NCI-H2029 treated with DMSO at 0.1 percent for 48 hours (cell line): ENCODE measurements around the gene FBP2.
"Not testable (repeated sequence)": the region's sequence is repeated elsewhere in the genome, so short reads cannot be mapped to it uniquely, and the experiment has no call there.

Experiments used
- DNase-seq: peaks from one replicate; lab custom pipeline; 2025; lab: John Stamatoyannopoulos, UW

FBP2 gene

GRCh38 chr9:94606646-94607422 is 13.2 kb upstream of the FBP2 start:
- no peak for DNase-seq

GRCh38 chr9:94603259-94604160 is 9.9 kb upstream of the FBP2 start:
- no peak for DNase-seq

- DNase-seq, result no peak
Observed at GRCh38 chr9:94602666-94603065, 9.0 kb upstream of the FBP2 start.

GRCh38 chr9:94600715-94601114 is 7.1 kb upstream of the FBP2 start:
- no peak for DNase-seq

GRCh38 chr9:94600258-94600657 is 6.6 kb upstream of the FBP2 start:
- DNase-seq, result no peak

- no peak for DNase-seq
Observed at GRCh38 chr9:94599102-94599501, 5.5 kb upstream of the FBP2 start.

GRCh38 chr9:94592683-94593082 is 941 bp downstream of the FBP2 start:
- not testable (repeated sequence) for DNase-seq

GRCh38 chr9:94591876-94592275 is 1.7 kb downstream of the FBP2 start:
- DNase-seq, result no peak

- DNase-seq, result not testable (repeated sequence)
Observed at GRCh38 chr9:94591046-94591545, 2.5 kb downstream of the FBP2 start.

- no peak for DNase-seq
Observed at GRCh38 chr9:94588681-94589080, 4.9 kb downstream of the FBP2 start.

GRCh38 chr9:94586814-94587213 is 6.8 kb downstream of the FBP2 start:
- DNase-seq, result no peak

GRCh38 chr9:94586316-94586715 is 7.3 kb downstream of the FBP2 start:
- DNase-seq, result no peak

- DNase-seq, result no peak
Observed at GRCh38 chr9:94584555-94584954, 9.1 kb downstream of the FBP2 start.

GRCh38 chr9:94581728-94582127 is 11.9 kb downstream of the FBP2 start:
- DNase-seq, result no peak

- no peak for DNase-seq
Observed at GRCh38 chr9:94577571-94577970, 16.1 kb downstream of the FBP2 start.

- DNase-seq, result no peak
Observed at GRCh38 chr9:94577036-94577435, 16.6 kb downstream of the FBP2 start.

- no peak for DNase-seq
Observed at GRCh38 chr9:94576131-94576530, 17.5 kb downstream of the FBP2 start.

GRCh38 chr9:94568972-94569712 is 24.5 kb downstream of the FBP2 start:
- DNase-seq, result no peak

- no peak for DNase-seq
Observed at GRCh38 chr9:94568250-94568889, 25.3 kb downstream of the FBP2 start.

GRCh38 chr9:94567271-94567670 is 26.4 kb downstream of the FBP2 start:
- no peak for DNase-seq

GRCh38 chr9:94566550-94566949 is 27.1 kb downstream of the FBP2 start:
- DNase-seq, result no peak

GRCh38 chr9:94564279-94564678 is 29.3 kb downstream of the FBP2 start:
- not testable (repeated sequence) for DNase-seq
